Neural cell (in vitro differentiated cells): ENCODE results near the gene RAVER2. TPM values are rescaled to one million over a fixed set of nuclear protein-coding genes. Genes with fewer than 3 reads are reported as not detected.

Source experiments
- H2AFZ ChIP-seq: fragments of 200-600, 300-800 bp; sonication (generic), shearing (Covaris generic); 2 replicates; pipeline ENCODE4 v1.6.0; 2014; ENCODE audit warnings: low read depth, mild to moderate bottlenecking, antibody characterized with exemption, low read length, moderate library complexity
- H3F3A ChIP-seq: fragments of 200-600 bp; shearing (Covaris generic); 2 replicates; pipeline ENCODE4 v1.6.1; 2016; ENCODE audit warnings: mild to moderate bottlenecking, moderate library complexity, mixed read lengths, antibody characterized with exemption, low read length; ENCODE audit not compliant: insufficient read depth, poor library complexity, severe bottlenecking
- H3K27ac ChIP-seq: fragments of 200-600, 300-800 bp; sonication (generic), shearing (Covaris generic); 2 replicates; pipeline ENCODE4 v1.5.1; 2014; ENCODE audit warnings: mild to moderate bottlenecking, low read length, moderate library complexity
- H3K27me3 ChIP-seq: fragments of 300-800, 200-600 bp; sonication (generic), shearing (Covaris generic); 2 replicates; pipeline ENCODE4 v1.6.0; 2014; ENCODE audit warnings: mild to moderate bottlenecking, low read depth, low read length, moderate library complexity; ENCODE audit not compliant: insufficient read depth
- H3K36me3 ChIP-seq: fragments of 300-800, 200-600 bp; sonication (generic), shearing (Covaris generic); 2 replicates; pipeline ENCODE4 v1.5.1; 2014; ENCODE audit warnings: mild to moderate bottlenecking, antibody characterized with exemption, low read length, moderate library complexity; ENCODE audit not compliant: insufficient read depth
- H3K4me2 ChIP-seq: fragments of 300-800, 200-600 bp; sonication (generic), shearing (Covaris generic); 2 replicates; pipeline ENCODE4 v1.6.0; 2014; ENCODE audit warnings: mild to moderate bottlenecking, low read length
- H3K4me3 ChIP-seq: fragments of 300-800, 200-600 bp; sonication (generic), shearing (Covaris generic); 2 replicates; pipeline ENCODE4 v1.5.1; 2014; ENCODE audit warnings: mild to moderate bottlenecking, low read length, moderate library complexity
- H3K79me2 ChIP-seq: fragments of 200-600 bp; shearing (Covaris generic); replicated peaks from 2 replicates; pipeline ENCODE4 v1.6.0; 2014; ENCODE audit warnings: mild to moderate bottlenecking, low read length, moderate library complexity; ENCODE audit not compliant: insufficient read depth
- H3K9ac ChIP-seq: fragments of 300-800, 200-600 bp; sonication (generic), shearing (Covaris generic); 2 replicates; pipeline ENCODE4 v1.6.1; 2016; ENCODE audit warnings: mild to moderate bottlenecking, low read length, mixed read lengths
- H3K9me2 ChIP-seq: fragments of 200-600 bp; shearing (Covaris generic); 2 replicates; pipeline ENCODE4 v1.6.1; 2016; ENCODE audit warnings: mild to moderate bottlenecking, low read length, mixed read lengths; ENCODE audit not compliant: insufficient read depth
- H3K9me3 ChIP-seq: fragments of 200-600, 300-800 bp; sonication (generic), shearing (Covaris generic); 2 replicates; pipeline ENCODE4 v1.6.1; 2016; ENCODE audit warnings: mild to moderate bottlenecking, mixed run types, low read length, moderate library complexity, mixed read lengths
- H4K20me1 ChIP-seq: fragments of 200-600 bp; shearing (Covaris generic); 2 replicates; pipeline ENCODE4 v1.6.1; 2016; ENCODE audit warnings: mild to moderate bottlenecking, mixed run types; ENCODE audit not compliant: insufficient read depth
- EP300 ChIP-seq: fragments of 450-650 bp; conservative IDR thresholded peaks from 2 replicates; pipeline ENCODE4 v1.6.1; 2014; ENCODE audit warnings: antibody characterized with exemption, mild to moderate bottlenecking, moderate library complexity; ENCODE audit not compliant: poor library complexity, severe bottlenecking
- EZH2 ChIP-seq: fragments of 200-600, 300-800 bp; shearing (Covaris generic), sonication (generic); IDR thresholded peaks from 2 replicates; pipeline ENCODE4 v1.6.1; 2014; ENCODE audit warnings: antibody characterized with exemption, low read length, borderline replicate concordance, mild to moderate bottlenecking; ENCODE audit not compliant: insufficient read depth, poor library complexity, severe bottlenecking
- MXI1 ChIP-seq: fragments of 450-650 bp; conservative IDR thresholded peaks from 2 replicates; pipeline ENCODE4 v1.6.1; 2014; ENCODE audit warnings: antibody characterized with exemption, mild to moderate bottlenecking; ENCODE audit not compliant: poor library complexity, severe bottlenecking
- POLR2AphosphoS5 ChIP-seq: IDR thresholded peaks from 2 replicates; pipeline ENCODE4 v1.6.1; 2012
- RAD21 ChIP-seq: fragments of 450-650 bp; conservative IDR thresholded peaks from 2 replicates; pipeline ENCODE4 v1.6.1; 2014; ENCODE audit warnings: antibody characterized with exemption, mild to moderate bottlenecking, moderate library complexity
- REST ChIP-seq: IDR thresholded peaks from 2 replicates; pipeline ENCODE4 v1.6.1; 2012; ENCODE audit warnings: borderline replicate concordance
- SMC3 ChIP-seq: fragments of 450-650 bp; conservative IDR thresholded peaks from 2 replicates; pipeline ENCODE4 v1.6.1; 2014; ENCODE audit warnings: antibody characterized with exemption, mild to moderate bottlenecking, moderate library complexity; ENCODE audit not compliant: poor library complexity
- TAF1 ChIP-seq: IDR thresholded peaks from 2 replicates; pipeline ENCODE4 v1.6.1; 2012; ENCODE audit warnings: low read depth
- polyA plus RNA-seq: library from polyadenylated mRNA; depleted of rRNA; stranded (reverse); fragments of >200 nt; gene quantifications from 2 replicates; pipeline ENCODE4 v1.2.3, GENCODE V29; 2014
- TF ChIP-seq, protein P1 (sequence below): fragments of 450-650 bp; IDR thresholded peaks from 2 replicates; pipeline ENCODE4 v1.5.1; 2014; ENCODE audit warnings: antibody characterized with exemption, mild to moderate bottlenecking, moderate library complexity; ENCODE audit not compliant: poor library complexity, severe bottlenecking

Gene RAVER2
- polyA plus RNA-seq, 1 donor from 2014 or later, result 8.1 TPM

DNA sequence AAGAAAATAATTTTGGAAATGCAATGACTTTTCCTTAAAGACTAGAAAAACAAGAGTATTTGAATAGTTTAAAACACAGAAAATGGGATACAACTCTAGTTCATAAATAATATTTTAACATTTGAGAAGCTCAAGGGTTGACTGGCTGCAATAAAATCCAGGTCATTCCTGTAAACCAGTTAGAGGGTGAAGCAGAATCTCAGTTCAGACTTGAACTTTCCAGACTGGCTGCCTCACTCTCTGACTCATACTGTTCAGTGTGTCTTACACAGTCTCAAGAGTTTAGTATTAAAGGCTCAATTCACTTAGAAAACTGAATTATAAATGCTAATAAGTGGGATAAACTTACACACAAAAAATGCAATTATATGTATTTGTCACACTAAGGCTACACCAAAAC, 89.9 kb downstream of the RAVER2 start:
- TF ChIP-seq POLR2AphosphoS5, result no peak
- TF ChIP-seq TAF1, result no peak
- TF ChIP-seq REST, result no peak
- no peak for TF ChIP-seq MXI1
- TF ChIP-seq SMC3, result no peak
- no peaks in the 10 kb centered on the region for H3F3A ChIP-seq
- no peaks in the 10 kb centered on the region for H3K9me2 ChIP-seq
- no peaks in the 10 kb centered on the region for H3K27me3 ChIP-seq
- no peaks in the 10 kb centered on the region for H3K9me3 ChIP-seq
- no peaks in the 10 kb centered on the region for H3K79me2 ChIP-seq
- no peaks in the 10 kb centered on the region for H4K20me1 ChIP-seq
- H3K27ac ChIP-seq, result no peak overlapping the region
- H2AFZ ChIP-seq, result no peak overlapping the region
- H3K9ac ChIP-seq, result no peak overlapping the region
- no peak overlapping the region for H3K4me3 ChIP-seq
- H3K36me3 ChIP-seq, result no peaks in the 10 kb centered on the region
- H3K4me2 ChIP-seq, result no peak overlapping the region

- Histone ChIP-seq H3K4me2 (no peak overlapping the region), H3K27me3 (no peaks in the 10 kb centered on the region), H2AFZ (no peak overlapping the region), H3F3A (no peaks in the 10 kb centered on the region), H3K36me3 (no peaks in the 10 kb centered on the region), H3K4me3 (no peak overlapping the region), H3K9ac (no peak overlapping the region), H3K27ac (no peak overlapping the region), H3K9me3 (no peaks in the 10 kb centered on the region), H4K20me1 (no peaks in the 10 kb centered on the region), H3K9me2 (no peaks in the 10 kb centered on the region), H3K79me2 (no peaks in the 10 kb centered on the region)
- TF ChIP-seq REST (no peak), RAD21 (no peak), POLR2AphosphoS5 (no peak), EZH2 (no peak), MXI1 (no peak), SMC3 (no peak), TAF1 (no peak), EP300 (no peak)
- TF ChIP-seq, protein P1, sequence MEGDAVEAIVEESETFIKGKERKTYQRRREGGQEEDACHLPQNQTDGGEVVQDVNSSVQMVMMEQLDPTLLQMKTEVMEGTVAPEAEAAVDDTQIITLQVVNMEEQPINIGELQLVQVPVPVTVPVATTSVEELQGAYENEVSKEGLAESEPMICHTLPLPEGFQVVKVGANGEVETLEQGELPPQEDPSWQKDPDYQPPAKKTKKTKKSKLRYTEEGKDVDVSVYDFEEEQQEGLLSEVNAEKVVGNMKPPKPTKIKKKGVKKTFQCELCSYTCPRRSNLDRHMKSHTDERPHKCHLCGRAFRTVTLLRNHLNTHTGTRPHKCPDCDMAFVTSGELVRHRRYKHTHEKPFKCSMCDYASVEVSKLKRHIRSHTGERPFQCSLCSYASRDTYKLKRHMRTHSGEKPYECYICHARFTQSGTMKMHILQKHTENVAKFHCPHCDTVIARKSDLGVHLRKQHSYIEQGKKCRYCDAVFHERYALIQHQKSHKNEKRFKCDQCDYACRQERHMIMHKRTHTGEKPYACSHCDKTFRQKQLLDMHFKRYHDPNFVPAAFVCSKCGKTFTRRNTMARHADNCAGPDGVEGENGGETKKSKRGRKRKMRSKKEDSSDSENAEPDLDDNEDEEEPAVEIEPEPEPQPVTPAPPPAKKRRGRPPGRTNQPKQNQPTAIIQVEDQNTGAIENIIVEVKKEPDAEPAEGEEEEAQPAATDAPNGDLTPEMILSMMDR, result no peak
Measured at GRCh38 chr1:64836802-64837201, 91.9 kb downstream of the RAVER2 start.
